PC-3 (cell line): ENCODE results near the gene P4HB. TPM values are rescaled to one million over a fixed set of nuclear protein-coding genes. Genes with fewer than 3 reads are reported as not detected.

Source experiments
- ATAC-seq: fragments of 200-7000 bp; cut with Tn5 transposase; 2 replicates; pipeline ENCODE4 v1.9.1; 2020; ENCODE audit warnings: mild to moderate bottlenecking, moderate library complexity
- BruUV-seq: library from RNA; stranded (reverse); fragments of 400-500 nt; replicated peaks from 2 replicates; lab custom pipeline; 2021; lab: Mats Ljungman, UMichigan
- CTCF ChIA-PET: fragments of 300-600 bp; sonication (Branson Sonifier 250); formaldehyde crosslinking; loops from one replicate; lab custom pipeline; 2022; ENCODE audit warnings: antibody characterized with exemption; lab: Charles Lee
- POLR2A ChIA-PET: fragments of 300-600 bp; sonication (Branson Sonifier 250); formaldehyde crosslinking; loops from one replicate; lab custom pipeline; 2022; ENCODE audit warnings: antibody characterized with exemption; ENCODE audit not compliant: unreplicated experiment; lab: Charles Lee
- DNase-seq: peaks from one replicate; pipeline ENCODE4 v3.0.0-alpha.2; 2015
- H2AFZ ChIP-seq: fragments of 300-600 bp; sonication (generic); 2 replicates; pipeline ENCODE4 v1.6.0; 2016; ENCODE audit warnings: antibody characterized with exemption, low read length
- H3F3A ChIP-seq: fragments of 300-600 bp; sonication (generic); one replicate; pipeline ENCODE4 v1.6.0; 2017; ENCODE audit warnings: antibody characterized with exemption, low read length, control low read depth, mild to moderate bottlenecking; ENCODE audit not compliant: unreplicated experiment
- H3K27ac ChIP-seq: fragments of 300-600 bp; sonication (generic); 2 replicates; pipeline ENCODE4 v1.5.1; 2016; ENCODE audit warnings: mild to moderate bottlenecking, low read length
- H3K27me3 ChIP-seq: fragments of 300-600 bp; sonication (generic); 2 replicates; pipeline ENCODE4 v1.6.1; 2016; ENCODE audit warnings: low read length, mixed read lengths
- H3K36me3 ChIP-seq: fragments of 300-600 bp; sonication (generic); 2 replicates; pipeline ENCODE4 v1.6.1; 2016; ENCODE audit warnings: low read depth, mixed run types, low read length, mixed read lengths
- H3K4me1 ChIP-seq: fragments of 300-600 bp; sonication (generic); 2 replicates; pipeline ENCODE4 v1.5.1; 2016; ENCODE audit warnings: low read length; ENCODE audit not compliant: insufficient read depth
- H3K4me2 ChIP-seq: fragments of 300-600 bp; sonication (generic); 2 replicates; pipeline ENCODE4 v1.6.0; 2016; ENCODE audit warnings: low read length
- H3K4me3 ChIP-seq: fragments of 300-600 bp; sonication (generic); 2 replicates; pipeline ENCODE4 v1.5.1; 2016; ENCODE audit warnings: mild to moderate bottlenecking, low read length, mixed read lengths
- H3K79me2 ChIP-seq: fragments of 300-600 bp; sonication (generic); 2 replicates; pipeline ENCODE4 v1.6.1; 2017; ENCODE audit warnings: low read length, mixed read lengths
- H3K9ac ChIP-seq: fragments of 300-600 bp; sonication (generic); 2 replicates; pipeline ENCODE4 v1.6.0; 2016; ENCODE audit warnings: mild to moderate bottlenecking, low read length
- H3K9me2 ChIP-seq: fragments of 300-600 bp; sonication (generic); replicated peaks from 2 replicates; pipeline ENCODE4 v1.6.1; 2016; ENCODE audit warnings: mixed run types, low read length, mixed read lengths
- H3K9me3 ChIP-seq: fragments of 300-600 bp; sonication (generic); 2 replicates; pipeline ENCODE4 v1.6.1; 2016; ENCODE audit warnings: low read length, mixed read lengths
- H4K20me1 ChIP-seq: fragments of 300-600 bp; sonication (generic); 2 replicates; pipeline ENCODE4 v1.6.1; 2016; ENCODE audit warnings: low read length, mixed read lengths
- CTCF ChIP-seq: fragments of 300-600 bp; sonication (generic); conservative IDR thresholded peaks from 2 replicates; pipeline ENCODE4 v1.5.1; 2017; ENCODE audit warnings: antibody characterized with exemption, low read depth, mild to moderate bottlenecking, low read length
- EZH2 ChIP-seq: fragments of 300-600 bp; sonication (generic); IDR thresholded peaks from one replicate; pipeline ENCODE4 v1.6.1; 2017; ENCODE audit warnings: antibody characterized with exemption, mild to moderate bottlenecking, low read length; ENCODE audit not compliant: unreplicated experiment
- EZH2phosphoT487 ChIP-seq: fragments of 300-600 bp; sonication (generic); IDR thresholded peaks from 2 replicates; pipeline ENCODE4 v1.6.1; 2018; ENCODE audit warnings: mild to moderate bottlenecking, antibody characterized with exemption, low read length, borderline replicate concordance
- intact Hi-C: fragments of 100-400 bp; cut with micrococcal nuclease; formaldehyde crosslinking; loops from 2 replicates; pipeline ENCODE4 v1.9.0; 2023
- total RNA-seq: library from RNA; depleted of rRNA; stranded (reverse); fragments of >200 nt; gene quantifications from 2 replicates; pipeline ENCODE4 v1.2.3, GENCODE V29; 2014

The P4HB gene
- total RNA-seq, 1 experiment from 2014 or later: 1,089 TPM

- ChIA-PET CTCF (no interaction called here), POLR2A (no interaction called here)
- H2AFZ ChIP-seq: no peak overlapping the region
- H3K36me3 ChIP-seq: peaks cover 12% of the 10 kb centered on the region
- no peaks in the 10 kb centered on the region for H3K9me3 ChIP-seq
- peaks cover 34% of the 10 kb centered on the region for H3K4me1 ChIP-seq
- H3K9me2 ChIP-seq: no peaks in the 10 kb centered on the region
- no peaks in the 10 kb centered on the region for H4K20me1 ChIP-seq
- no peaks in the 10 kb centered on the region for H3K27me3 ChIP-seq
- BruUV-seq: no TSS peak
- peak overlapping the region; percentile 88 for H3K9ac ChIP-seq
- intact Hi-C loops: no loop called here
- peaks cover 18% of the 10 kb centered on the region for H3F3A ChIP-seq
- H3K4me3 ChIP-seq: peak overlapping the region; percentile 43; the same call in 1 of the 2 replicates
- peaks cover 19% of the 10 kb centered on the region for H3K79me2 ChIP-seq
- H3K4me2 ChIP-seq: peak overlapping the region; percentile 84
- DNase-seq (no peak), ATAC-seq (no peak)
- peak overlapping the region; percentile 100 for H3K27ac ChIP-seq
- no peak for TF ChIP-seq EZH2phosphoT487
Measured at GRCh38 chr17:81899514-81900166, 39.3 kb upstream of the P4HB start.

- TF ChIP-seq CTCF (no peak), EZH2 (no peak), EZH2phosphoT487 (no peak)
- CTCF ChIA-PET: no interaction called here
- POLR2A ChIA-PET: no interaction called here
- peaks cover 17% of the 10 kb centered on the region for H3K36me3 ChIP-seq
- H3K4me1 ChIP-seq: peaks cover 34% of the 10 kb centered on the region
- H3K9me3 ChIP-seq: no peaks in the 10 kb centered on the region
- peak overlapping the region; percentile 43 for H3K4me3 ChIP-seq
- no peak overlapping the region for H2AFZ ChIP-seq
- H4K20me1 ChIP-seq: no peaks in the 10 kb centered on the region
- H3F3A ChIP-seq: peaks cover 18% of the 10 kb centered on the region
- H3K79me2 ChIP-seq: peaks cover 24% of the 10 kb centered on the region
- H3K27ac ChIP-seq: peak overlapping the region; percentile 100
- BruUV-seq: no TSS peak
- intact Hi-C loops: no loop called here
- H3K9ac ChIP-seq: peak overlapping the region; percentile 88
- no peaks in the 10 kb centered on the region for H3K27me3 ChIP-seq
- DNase-seq (no peak), ATAC-seq (no peak)
- no peaks in the 10 kb centered on the region for H3K9me2 ChIP-seq
- H3K4me2 ChIP-seq: peak overlapping the region; percentile 84
Measured at GRCh38 chr17:81898885-81899284, 38.5 kb upstream of the P4HB start.

GRCh38 chr17:81898029-81898866 lies 37.9 kb upstream of the P4HB start:
- DNase-seq: peak; percentile 96
- POLR2A ChIA-PET: interaction anchor here (0.5 to 0.6 kb wide), 2 partner anchors 12 to 29 kb away, joined by 3 read pairs; no protein-coding TSS in a partner anchor

More at GRCh38 chr17:81898029-81898866, 37.9 kb upstream of the P4HB start:
- Histone ChIP-seq H2AFZ (peak overlapping the region; percentile 31; the same call in 1 of the 2 replicates), H3F3A (peaks cover 18% of the 10 kb centered on the region), H3K4me3 (peak overlapping the region; percentile 43), H3K36me3 (peaks cover 17% of the 10 kb centered on the region), H3K4me2 (peak overlapping the region; percentile 84), H3K27ac (peak overlapping the region; percentile 100), H3K9me3 (no peaks in the 10 kb centered on the region), H4K20me1 (no peaks in the 10 kb centered on the region), H3K4me1 (peaks cover 34% of the 10 kb centered on the region), H3K27me3 (no peaks in the 10 kb centered on the region), H3K79me2 (peaks cover 30% of the 10 kb centered on the region), H3K9me2 (no peaks in the 10 kb centered on the region), H3K9ac (peak overlapping the region; percentile 88)
- TF ChIP-seq EZH2phosphoT487 (no peak), EZH2 (no peak), CTCF (no peak)
- intact Hi-C loops: no loop called here
- ATAC-seq: peak; percentile 87
- CTCF ChIA-PET: no interaction called here
- no TSS peak for BruUV-seq
